ENCODE results near the gene LAMC1. TPM values are rescaled to one million over a fixed set of nuclear protein-coding genes. Genes with fewer than 3 reads are reported as not detected.

LAMC1 gene
- total and polyA plus RNA-seq, 4 donors: 23.4 to 272 (median 116) TPM

GRCh38 chr1:183142171-183142570, 119.0 kb downstream of the LAMC1 start:
- 82 to 94% methylated on average over 2 of the region's 2 CpGs for WGBS, 2 donors
- Histone ChIP-seq H3K4me1 (ENCODE audit: control insufficient read depth in 5 of 5, insufficient read depth in 5 of 5, low read length in 5 of 5) (no peaks in the 10 kb centered on the region), H3K27ac (ENCODE audit: low read depth in 1 of 2, low read length in 1 of 2) (no peak overlapping the region), H3K9me3 (ENCODE audit: control insufficient read depth in 4 of 4, insufficient read depth in 3 of 4, low read length in 3 of 4) (no peaks in the 10 kb centered on the region), H3K4me3 (no peak overlapping the region), H3K9ac (ENCODE audit: insufficient read depth in 1 of 2, low read length in 2 of 2) (no peak overlapping the region), H3K27me3 (ENCODE audit: control insufficient read depth in 3 of 3, insufficient read depth in 3 of 3, low read length in 2 of 3) (no peaks in the 10 kb centered on the region), H3K36me3 (ENCODE audit: control insufficient read depth in 4 of 4, insufficient read depth in 4 of 4, low read length in 4 of 4) (peaks cover 7 to 46% (median 32%) of the 10 kb centered on the region in 4 donors)
- DNase-seq: no peak
- ATAC-seq (ENCODE audit: insufficient read depth, low FRiP score): no peak
- TF ChIP-seq, protein P1, sequence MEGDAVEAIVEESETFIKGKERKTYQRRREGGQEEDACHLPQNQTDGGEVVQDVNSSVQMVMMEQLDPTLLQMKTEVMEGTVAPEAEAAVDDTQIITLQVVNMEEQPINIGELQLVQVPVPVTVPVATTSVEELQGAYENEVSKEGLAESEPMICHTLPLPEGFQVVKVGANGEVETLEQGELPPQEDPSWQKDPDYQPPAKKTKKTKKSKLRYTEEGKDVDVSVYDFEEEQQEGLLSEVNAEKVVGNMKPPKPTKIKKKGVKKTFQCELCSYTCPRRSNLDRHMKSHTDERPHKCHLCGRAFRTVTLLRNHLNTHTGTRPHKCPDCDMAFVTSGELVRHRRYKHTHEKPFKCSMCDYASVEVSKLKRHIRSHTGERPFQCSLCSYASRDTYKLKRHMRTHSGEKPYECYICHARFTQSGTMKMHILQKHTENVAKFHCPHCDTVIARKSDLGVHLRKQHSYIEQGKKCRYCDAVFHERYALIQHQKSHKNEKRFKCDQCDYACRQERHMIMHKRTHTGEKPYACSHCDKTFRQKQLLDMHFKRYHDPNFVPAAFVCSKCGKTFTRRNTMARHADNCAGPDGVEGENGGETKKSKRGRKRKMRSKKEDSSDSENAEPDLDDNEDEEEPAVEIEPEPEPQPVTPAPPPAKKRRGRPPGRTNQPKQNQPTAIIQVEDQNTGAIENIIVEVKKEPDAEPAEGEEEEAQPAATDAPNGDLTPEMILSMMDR (IDR thresholded peaks at IDR 0.05; ENCODE audit: control extremely low read depth, extremely low read depth): no peak

DNA sequence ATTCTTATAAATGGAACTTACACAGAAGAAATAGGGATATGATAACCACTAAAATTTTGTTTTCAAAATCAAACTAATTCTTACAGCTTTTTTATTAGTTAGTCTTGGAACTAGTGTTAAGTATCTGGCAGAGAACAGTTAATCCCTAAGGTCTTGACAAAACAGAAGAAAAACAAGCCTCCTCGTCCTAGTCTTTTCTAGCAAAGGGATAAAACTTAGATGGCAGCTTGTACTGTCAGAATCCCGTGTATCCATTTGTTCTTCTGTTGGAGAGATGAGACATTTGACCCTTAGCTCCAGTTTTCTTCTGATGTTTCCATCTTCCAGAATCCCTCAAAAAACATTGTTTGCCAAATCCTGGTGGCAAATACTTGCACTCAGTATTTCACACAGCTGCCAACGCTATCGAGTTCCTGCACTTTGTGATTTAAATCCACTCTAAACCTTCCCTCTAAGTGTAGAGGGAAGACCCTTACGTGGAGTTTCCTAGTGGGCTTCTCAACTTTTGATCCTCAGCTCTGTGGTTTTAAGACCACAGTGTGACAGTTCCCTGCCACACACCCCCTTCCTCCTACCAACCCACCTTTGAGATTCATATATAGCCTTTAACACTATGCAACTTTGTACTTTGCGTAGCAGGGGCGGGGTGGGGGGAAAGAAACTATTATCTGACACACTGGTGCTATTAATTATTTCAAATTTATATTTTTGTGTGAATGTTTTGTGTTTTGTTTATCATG, 120.5 kb downstream of the LAMC1 start:
- H3K4me1 ChIP-seq (ENCODE audit: control insufficient read depth in 5 of 5, insufficient read depth in 5 of 5, low read length in 5 of 5): peaks cover 0 to 6% (median 2%) of the 10 kb centered on the region in 5 donors
- no peak overlapping the region for H3K27ac ChIP-seq (ENCODE audit: low read depth in 1 of 2, low read length in 1 of 2)
- no peak overlapping the region for H3K4me3 ChIP-seq
- DNase-seq (no peak), ATAC-seq (ENCODE audit: insufficient read depth, low FRiP score) (no peak)
- no peaks in the 10 kb centered on the region for H3K27me3 ChIP-seq (ENCODE audit: control insufficient read depth in 3 of 3, insufficient read depth in 3 of 3, low read length in 2 of 3)
- TF ChIP-seq, protein P1 (IDR thresholded peaks at IDR 0.05; ENCODE audit: control extremely low read depth, extremely low read depth): no peak
- H3K9ac ChIP-seq (ENCODE audit: insufficient read depth in 1 of 2, low read length in 2 of 2): no peak overlapping the region
- 82 to 83% methylated on average over 7 of the region's 7 CpGs for WGBS, 2 donors
- H3K9me3 ChIP-seq (ENCODE audit: control insufficient read depth in 4 of 4, insufficient read depth in 3 of 4, low read length in 3 of 4): no peaks in the 10 kb centered on the region
- H3K36me3 ChIP-seq (ENCODE audit: control insufficient read depth in 4 of 4, insufficient read depth in 4 of 4, low read length in 4 of 4): peaks cover 7 to 35% (median 22%) of the 10 kb centered on the region in 4 donors

DNA sequence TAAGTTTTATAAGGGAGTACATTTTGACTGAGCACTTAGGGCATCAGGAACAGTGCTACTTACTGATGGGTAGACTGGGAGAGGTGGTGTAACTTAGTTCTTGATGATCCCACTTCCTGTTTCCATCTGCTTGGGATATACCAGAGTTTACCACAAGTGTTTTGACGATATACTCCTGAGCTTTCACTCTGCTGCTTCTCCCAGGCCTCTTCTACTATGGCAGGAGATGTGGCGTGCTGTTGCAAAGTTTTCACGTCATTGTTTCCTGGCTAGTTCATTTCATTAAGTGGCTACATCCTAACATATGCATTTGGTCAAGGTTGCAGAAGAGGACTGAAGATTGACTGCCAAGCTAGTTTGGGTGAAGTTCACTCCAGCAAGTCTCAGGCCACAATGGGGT, 121.5 kb downstream of the LAMC1 start:
- H3K36me3 ChIP-seq (ENCODE audit: control insufficient read depth in 4 of 4, insufficient read depth in 4 of 4, low read length in 4 of 4): peaks cover 7 to 35% (median 20%) of the 10 kb centered on the region in 4 donors
- H3K9me3 ChIP-seq (ENCODE audit: control insufficient read depth in 4 of 4, insufficient read depth in 3 of 4, low read length in 3 of 4): no peaks in the 10 kb centered on the region
- no peak overlapping the region for H3K27ac ChIP-seq (ENCODE audit: low read depth in 1 of 2, low read length in 1 of 2)
- H3K27me3 ChIP-seq (ENCODE audit: control insufficient read depth in 3 of 3, insufficient read depth in 3 of 3, low read length in 2 of 3): no peaks in the 10 kb centered on the region
- 38 to 74% methylated on average over 3 of the region's 3 CpGs for WGBS, 2 donors
- DNase-seq (no peak), ATAC-seq (ENCODE audit: insufficient read depth, low FRiP score) (no peak)
- TF ChIP-seq, protein P1 (IDR thresholded peaks at IDR 0.05; ENCODE audit: control extremely low read depth, extremely low read depth): no peak
- H3K4me1 ChIP-seq (ENCODE audit: control insufficient read depth in 5 of 5, insufficient read depth in 5 of 5, low read length in 5 of 5): peaks cover 0 to 10% (median 4%) of the 10 kb centered on the region in 5 donors
- no peak overlapping the region for H3K9ac ChIP-seq (ENCODE audit: insufficient read depth in 1 of 2, low read length in 2 of 2)
- H3K4me3 ChIP-seq: no peak overlapping the region
